Activated CD8-positive, alpha-beta T cell treated with anti-CD3 and anti-CD28 coated beads for 36 hours (primary cell): ENCODE measurements around the gene DACT3. TPM values are rescaled to one million over a fixed set of nuclear protein-coding genes. Genes with fewer than 3 reads are reported as not detected.

Experiments
- ATAC-seq: fragments of 200-7000 bp; cut with Tn5 transposase; one replicate; pipeline ENCODE4 v1.10.0; 2021; ENCODE audit warnings: mild to moderate bottlenecking, moderate library complexity
- CTCF ChIA-PET: fragments of 350-600 bp; sonication (Branson Sonifier 250); formaldehyde crosslinking; loops from one replicate; lab custom pipeline; 2021; ENCODE audit warnings: antibody characterized with exemption; lab: Charles Lee
- POLR2A ChIA-PET: fragments of 350-600 bp; sonication (Branson Sonifier 250); formaldehyde crosslinking; loops from one replicate; lab custom pipeline; 2021; ENCODE audit warnings: antibody characterized with exemption; lab: Charles Lee
- DNase-seq: peaks from one replicate; pipeline ENCODE4 v3.0.0-alpha.2; 2020
- H3K27ac Mint-ChIP-seq: one replicate; pipeline ENCODE4 v1.8.0; 2021; ENCODE audit warnings: mild to moderate bottlenecking, mixed read lengths
- H3K27me3 Mint-ChIP-seq: one replicate; pipeline ENCODE4 v1.8.0; 2021; ENCODE audit warnings: mixed read lengths
- H3K36me3 Mint-ChIP-seq: one replicate; pipeline ENCODE4 v1.8.0; 2021; ENCODE audit warnings: low read depth, mixed read lengths
- H3K4me1 Mint-ChIP-seq: one replicate; pipeline ENCODE4 v1.8.0; 2021; ENCODE audit warnings: low read depth, mixed read lengths
- H3K4me3 Mint-ChIP-seq: one replicate; pipeline ENCODE4 v1.8.0; 2021; ENCODE audit warnings: mild to moderate bottlenecking, moderate library complexity, mixed read lengths
- H3K9me3 Mint-ChIP-seq: one replicate; pipeline ENCODE4 v1.8.0; 2021; ENCODE audit warnings: mixed read lengths
- CTCF ChIP-seq: fragments of 200-600 bp; IDR thresholded peaks from one replicate; pipeline ENCODE4 v1.8.0; 2022; ENCODE audit warnings: antibody characterized with exemption, mild to moderate bottlenecking
- intact Hi-C: fragments of 100-400 bp; cut with micrococcal nuclease; formaldehyde crosslinking; loops from one replicate; pipeline ENCODE4 v1.10.0; 2022
- total RNA-seq, 2 experiments: library from RNA; stranded (reverse); gene quantifications; one replicate each; pipeline ENCODE4 v1.2.3, GENCODE V29; 2021

DACT3 gene
- total RNA-seq, 2 experiments from 2014 or later: 5.8 to 6.1 TPM

DNA sequence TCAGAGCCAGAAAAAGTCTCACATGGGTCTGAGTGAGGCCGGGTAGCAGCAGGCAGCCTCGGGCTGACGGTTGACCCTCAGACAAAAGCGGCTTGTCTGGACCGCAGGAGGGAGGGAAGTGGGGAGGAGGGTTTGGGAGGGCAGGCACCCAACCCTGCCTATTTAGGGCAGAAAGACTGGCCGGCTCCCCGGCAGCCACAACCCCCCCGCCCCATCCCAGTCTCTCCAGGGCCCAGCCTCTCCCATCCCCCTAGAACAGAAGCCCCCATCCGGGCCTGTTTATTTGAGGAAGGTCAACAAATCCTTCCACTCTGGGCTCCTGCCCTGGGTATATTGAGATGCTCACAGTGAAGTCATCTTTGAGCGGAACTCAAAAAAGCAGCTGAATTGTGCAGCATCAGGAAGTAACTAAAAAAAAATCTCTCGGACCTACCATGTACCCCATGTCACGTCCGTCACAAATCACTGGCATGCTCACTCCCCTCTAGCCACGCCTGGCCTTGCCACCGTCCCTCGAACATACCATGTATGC lies 6.3 kb downstream of the DACT3 start:
- POLR2A ChIA-PET: interaction anchor here (0.6 to 0.8 kb wide), 2 partner anchors 54 to 580 kb away, joined by 3 to 4 read pairs; no protein-coding TSS in a partner anchor
- intact Hi-C loops: no loop called here
- TF ChIP-seq CTCF: no peak
- H3K4me1 Mint-ChIP-seq: peaks cover 6% of the 10 kb centered on the region
- CTCF ChIA-PET: no interaction called here
- no peak for ATAC-seq
- H3K27me3 Mint-ChIP-seq: peaks cover 44% of the 10 kb centered on the region
- H3K9me3 Mint-ChIP-seq: no peaks in the 10 kb centered on the region
- no peak overlapping the region for H3K27ac Mint-ChIP-seq
- H3K36me3 Mint-ChIP-seq: no peaks in the 10 kb centered on the region
- DNase-seq: no peak
- no peak overlapping the region for H3K4me3 Mint-ChIP-seq

GRCh38 chr19:46650445-46650844 lies 10.5 kb downstream of the DACT3 start:
- peaks cover 4% of the 10 kb centered on the region for H3K4me1 Mint-ChIP-seq
- H3K9me3 Mint-ChIP-seq: peaks cover 3% of the 10 kb centered on the region
- H3K4me3 Mint-ChIP-seq: no peak overlapping the region
- H3K27ac Mint-ChIP-seq: no peak overlapping the region
- ATAC-seq: no peak
- intact Hi-C loops: no loop called here
- CTCF ChIA-PET: no interaction called here
- peaks cover 8% of the 10 kb centered on the region for H3K36me3 Mint-ChIP-seq
- no peak for DNase-seq
- TF ChIP-seq CTCF: no peak
- POLR2A ChIA-PET: no interaction called here
- H3K27me3 Mint-ChIP-seq: peaks cover 46% of the 10 kb centered on the region

DNA sequence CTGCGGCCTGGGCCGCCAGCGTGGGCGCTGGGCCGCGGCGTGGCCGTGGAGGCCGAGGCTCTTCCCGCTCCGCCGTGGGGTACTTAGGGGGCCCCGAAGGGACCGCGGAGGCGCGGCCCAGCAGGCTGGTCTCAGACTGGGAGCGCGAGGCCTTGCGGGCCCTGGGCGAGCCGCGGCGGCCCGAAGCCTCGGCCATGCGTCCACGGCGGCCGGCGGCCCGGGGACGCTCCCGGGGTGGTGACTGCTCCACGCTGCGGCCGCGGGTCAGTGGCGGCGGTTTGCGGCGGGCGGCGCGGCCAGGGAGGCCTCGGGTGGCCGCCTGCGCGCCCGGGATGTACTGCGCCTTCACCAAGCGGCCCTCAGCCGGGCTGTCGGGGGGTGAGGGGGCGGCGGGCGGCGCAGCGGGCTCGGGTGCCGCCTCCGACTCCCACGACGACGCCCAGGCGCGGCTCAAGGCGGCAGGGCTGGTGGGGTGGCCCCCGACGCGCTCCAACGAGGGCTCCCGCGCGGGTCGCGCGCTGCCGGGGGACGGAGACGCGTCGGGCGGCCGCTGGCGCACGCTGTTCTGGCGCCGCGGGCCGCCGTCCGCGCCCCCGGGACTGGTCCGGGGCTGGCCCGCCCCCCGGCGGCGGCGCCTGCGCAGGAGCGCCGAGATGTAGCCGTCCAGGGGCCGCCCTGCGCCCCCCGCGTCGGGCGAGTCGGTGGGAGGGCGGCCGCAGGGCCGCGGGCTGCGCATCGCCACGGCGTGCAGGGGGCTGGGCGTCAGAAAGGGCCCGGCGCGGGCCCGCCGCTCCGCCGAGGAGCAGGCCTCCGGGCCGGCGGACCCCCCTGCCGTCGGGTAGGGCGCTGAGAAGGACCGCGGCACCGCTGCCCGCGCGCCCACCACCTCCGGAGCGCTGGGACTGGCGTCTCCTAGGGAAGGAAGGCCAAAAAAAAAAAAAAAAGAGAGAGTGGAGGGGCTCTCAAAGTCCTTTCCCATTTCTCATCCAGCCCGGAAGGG lies 11.7 kb downstream of the DACT3 start:
- intact Hi-C loops: no loop called here
- ChIA-PET POLR2A (interaction anchor here (1.0 kb wide), 1 partner anchor 30 kb away, joined by 3 read pairs; no protein-coding TSS in a partner anchor), CTCF (interaction anchor here (1.8 to 2.2 kb wide), 2 partner anchors 8 to 13 kb away, joined by 8 to 11 read pairs; partner anchors contain the start of gene DACT3)
- Mint-ChIP-seq H3K36me3 (peaks cover 8% of the 10 kb centered on the region), H3K27ac (no peak overlapping the region), H3K27me3 (peaks cover 40% of the 10 kb centered on the region), H3K4me3 (no peak overlapping the region), H3K4me1 (peaks cover 4% of the 10 kb centered on the region), H3K9me3 (peaks cover 3% of the 10 kb centered on the region)
- ATAC-seq (no peak), DNase-seq (no peak)
- no peak for TF ChIP-seq CTCF

DNA sequence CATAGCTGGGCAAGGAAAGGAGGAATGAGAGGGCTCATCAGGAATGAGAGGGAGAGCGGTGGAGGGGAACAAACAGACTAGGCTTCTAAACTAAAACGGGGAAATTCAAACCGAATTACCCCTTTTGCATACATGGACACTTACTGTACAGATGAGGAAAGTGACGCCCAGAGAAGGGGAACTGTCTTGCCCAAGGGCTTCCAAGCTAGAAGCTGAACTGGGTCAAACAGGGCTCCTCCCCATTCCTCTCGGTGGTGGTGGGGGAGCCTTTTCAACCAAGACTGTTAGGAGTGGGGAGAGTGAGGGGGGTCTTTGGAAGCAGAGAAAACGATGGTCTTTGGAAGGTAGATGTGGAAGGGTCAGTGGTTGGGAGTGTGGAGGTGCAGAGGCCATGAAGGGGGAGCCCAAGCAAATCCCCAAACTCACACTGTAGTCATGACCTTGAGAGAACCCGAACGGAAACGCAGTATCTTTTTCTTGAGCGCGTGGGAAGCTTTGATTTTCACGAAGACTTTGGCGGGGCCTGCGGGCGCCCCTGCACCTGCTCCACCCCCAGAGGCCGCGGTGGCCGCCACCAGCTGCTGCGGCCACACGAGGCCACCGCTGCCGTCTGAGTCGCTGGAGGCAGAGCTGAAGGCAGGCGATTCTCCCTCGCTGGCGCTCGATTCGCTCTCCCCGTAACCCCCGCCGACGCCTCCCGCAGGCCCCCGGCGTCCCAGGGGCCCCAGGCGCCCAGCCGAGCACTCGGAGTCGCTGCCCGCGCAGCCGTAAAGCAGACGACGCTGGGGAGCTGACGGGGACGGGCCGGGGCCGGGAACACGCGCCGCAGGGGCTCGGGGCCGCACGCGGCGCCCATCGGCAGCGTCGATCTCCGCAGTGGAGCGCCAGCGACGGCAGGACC lies 12.7 kb downstream of the DACT3 start:
- TF ChIP-seq CTCF: no peak
- Mint-ChIP-seq H3K4me1 (peaks cover 4% of the 10 kb centered on the region), H3K9me3 (peaks cover 3% of the 10 kb centered on the region), H3K4me3 (no peak overlapping the region), H3K36me3 (peaks cover 8% of the 10 kb centered on the region), H3K27me3 (peaks cover 37% of the 10 kb centered on the region), H3K27ac (no peak overlapping the region)
- ChIA-PET CTCF (interaction anchor here (1.0 to 2.2 kb wide), 3 partner anchors 9 to 48 kb away, joined by 3 to 11 read pairs (median 8); partner anchors contain the start of gene DACT3), POLR2A (interaction anchor here (1.0 kb wide), 3 partner anchors 12 to 48 kb away, joined by 3 to 4 read pairs (median 3); no protein-coding TSS in a partner anchor)
- DNase-seq (peak; percentile 43), ATAC-seq (peak; percentile 65)
- intact Hi-C loops: no loop called here
